ENCODE measurements around the gene BARHL2. TPM values are rescaled to one million over a fixed set of nuclear protein-coding genes. Genes with fewer than 3 reads are reported as not detected.

BARHL2 gene
- total RNA-seq, 1 experiment from 2014 or later = not detected

DNA sequence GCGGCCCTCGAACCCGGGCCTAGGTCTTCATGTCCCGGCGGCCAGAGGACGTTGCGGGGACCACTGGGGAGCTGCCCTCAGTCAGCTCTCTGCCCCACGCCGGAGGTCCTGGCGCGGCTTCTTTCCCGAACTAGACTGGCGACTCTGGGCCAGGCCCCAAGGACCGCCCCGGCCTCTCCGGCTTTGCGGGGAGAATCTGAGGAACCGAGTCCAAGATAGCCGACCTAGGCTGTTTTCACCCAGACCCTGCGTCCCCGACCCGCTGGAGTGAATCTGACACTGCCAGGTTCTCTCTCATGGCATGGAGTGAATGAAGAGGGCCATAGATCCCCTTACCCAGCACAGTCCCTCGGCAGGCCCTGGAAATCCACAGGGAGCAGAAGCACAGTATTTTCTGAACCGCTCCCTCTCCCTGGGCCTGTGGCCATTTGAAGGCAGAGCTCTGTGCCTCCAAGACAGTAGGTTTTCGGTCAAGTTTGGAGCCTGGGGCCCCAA is 9.9 kb upstream of the BARHL2 start:
- BruUV-seq (replicated peaks) = no TSS peak
- H3K27ac ChIP-seq = no peak overlapping the region
- CTCF ChIA-PET = interaction anchor here (0.5 kb wide), 1 partner anchor 464 kb away, joined by 5 read pairs; no protein-coding TSS in a partner anchor
- H3K79me2 ChIP-seq (ENCODE audit: low read depth) = no peaks in the 10 kb centered on the region
- H3K4me2 ChIP-seq = no peak overlapping the region
- TF ChIP-seq EZH2 (IDR thresholded peaks at IDR 0.05; ENCODE audit: low read depth) = no peak
- TF ChIP-seq CTCF (conservative IDR thresholded peaks at IDR 0.05) = no peak
- no peaks in the 10 kb centered on the region for H3K9me3 ChIP-seq (ENCODE audit: insufficient read depth, low read depth)
- no peaks in the 10 kb centered on the region for H3F3A ChIP-seq (ENCODE audit: insufficient read depth, low read depth)
- no peaks in the 10 kb centered on the region for H3K27me3 ChIP-seq (ENCODE audit: insufficient read depth, low read depth)
- H3K4me3 ChIP-seq = no peak overlapping the region
- POLR2A ChIA-PET (ENCODE audit: unreplicated experiment) = no interaction called here
- H4K20me1 ChIP-seq (ENCODE audit: insufficient read depth) = no peaks in the 10 kb centered on the region
- no peak for DNase-seq
- H3K36me3 ChIP-seq (ENCODE audit: low read depth) = no peaks in the 10 kb centered on the region
- no peaks in the 10 kb centered on the region for H3K9me2 ChIP-seq (ENCODE audit: insufficient read depth)
- H2AFZ ChIP-seq = no peak overlapping the region
- H3K4me1 ChIP-seq (replicated peaks; ENCODE audit: insufficient read depth) = no peaks in the 10 kb centered on the region
- intact Hi-C loops (cut with micrococcal nuclease; ENCODE audit: unreplicated experiment) = loop anchor here (10.0 kb wide), 1 partner anchor 548 kb away; no protein-coding TSS in a partner anchor

GRCh38 chr1:90726425-90726985 is 9.4 kb upstream of the BARHL2 start:
- no peak overlapping the region for H3K27ac ChIP-seq
- CTCF ChIA-PET = interaction anchor here (0.5 to 0.6 kb wide), 2 partner anchors 125 to 464 kb away, joined by 3 to 5 read pairs; no protein-coding TSS in a partner anchor
- POLR2A ChIA-PET (ENCODE audit: unreplicated experiment) = no interaction called here
- H3K4me3 ChIP-seq = no peak overlapping the region
- H3K36me3 ChIP-seq (ENCODE audit: low read depth) = no peaks in the 10 kb centered on the region
- no peak overlapping the region for H3K4me2 ChIP-seq
- H3K27me3 ChIP-seq (ENCODE audit: insufficient read depth, low read depth) = no peaks in the 10 kb centered on the region
- intact Hi-C loops (cut with micrococcal nuclease; ENCODE audit: unreplicated experiment) = loop anchor here (10.0 kb wide), 1 partner anchor 548 kb away; no protein-coding TSS in a partner anchor
- no peak for TF ChIP-seq EZH2 (IDR thresholded peaks at IDR 0.05; ENCODE audit: low read depth)
- no peak for TF ChIP-seq CTCF (conservative IDR thresholded peaks at IDR 0.05)
- DNase-seq = no peak
- H3K9me2 ChIP-seq (ENCODE audit: insufficient read depth) = no peaks in the 10 kb centered on the region
- H3F3A ChIP-seq (ENCODE audit: insufficient read depth, low read depth) = no peaks in the 10 kb centered on the region
- H3K9me3 ChIP-seq (ENCODE audit: insufficient read depth, low read depth) = no peaks in the 10 kb centered on the region
- no peaks in the 10 kb centered on the region for H3K4me1 ChIP-seq (replicated peaks; ENCODE audit: insufficient read depth)
- H3K79me2 ChIP-seq (ENCODE audit: low read depth) = no peaks in the 10 kb centered on the region
- no peaks in the 10 kb centered on the region for H4K20me1 ChIP-seq (ENCODE audit: insufficient read depth)
- BruUV-seq (replicated peaks) = no TSS peak
- H2AFZ ChIP-seq = no peak overlapping the region

DNA sequence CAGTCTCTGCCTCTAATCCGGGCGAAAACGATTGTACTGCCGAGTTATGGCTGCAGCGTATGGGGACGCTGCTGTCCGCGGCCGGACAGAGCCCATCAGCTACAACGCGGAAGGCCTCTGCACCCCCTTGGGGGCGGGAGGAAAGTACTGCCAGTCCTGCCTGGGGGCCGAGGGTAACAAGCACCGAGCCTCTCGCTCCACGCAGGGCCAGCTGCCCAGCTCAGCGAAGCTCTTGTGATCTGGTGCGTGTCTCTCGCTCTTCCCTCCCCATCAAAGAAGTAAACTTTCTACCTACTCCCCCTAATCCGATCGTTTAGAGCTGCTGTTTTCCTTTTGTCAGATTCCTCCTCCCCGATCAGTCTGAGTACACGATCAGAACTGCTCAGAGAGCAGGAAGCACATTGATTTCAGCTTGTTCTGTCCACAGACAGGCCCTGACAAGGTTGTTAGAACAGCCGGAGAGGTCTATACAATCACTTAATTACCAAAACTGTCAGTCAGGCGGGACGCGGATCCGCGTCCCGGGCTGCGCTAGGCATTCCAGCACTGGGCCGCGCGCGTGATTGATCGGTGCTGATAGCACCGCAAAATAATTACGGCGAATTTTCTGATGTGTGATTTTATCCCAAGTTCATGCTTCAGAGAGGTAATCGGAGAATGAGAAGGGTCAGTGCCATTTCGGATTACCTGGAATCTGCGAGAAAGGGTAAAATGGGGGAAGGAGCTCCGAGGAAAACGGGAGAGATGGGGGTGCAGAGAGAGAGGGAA is 8.7 kb upstream of the BARHL2 start:
- intact Hi-C loops (cut with micrococcal nuclease; ENCODE audit: unreplicated experiment) = loop anchor here (10.0 kb wide), 1 partner anchor 549 kb away; no protein-coding TSS in a partner anchor
- H3K4me3 ChIP-seq = no peak overlapping the region
- H3K27ac ChIP-seq = no peak overlapping the region
- no peak for DNase-seq
- no TSS peak for BruUV-seq (replicated peaks)
- CTCF ChIA-PET = interaction anchor here (0.6 kb wide), 1 partner anchor 126 kb away, joined by 3 read pairs; no protein-coding TSS in a partner anchor
- H3K79me2 ChIP-seq (ENCODE audit: low read depth) = no peaks in the 10 kb centered on the region
- H3K36me3 ChIP-seq (ENCODE audit: low read depth) = no peaks in the 10 kb centered on the region
- no peaks in the 10 kb centered on the region for H3K4me1 ChIP-seq (replicated peaks; ENCODE audit: insufficient read depth)
- H4K20me1 ChIP-seq (ENCODE audit: insufficient read depth) = no peaks in the 10 kb centered on the region
- no peaks in the 10 kb centered on the region for H3K9me3 ChIP-seq (ENCODE audit: insufficient read depth, low read depth)
- H3K27me3 ChIP-seq (ENCODE audit: insufficient read depth, low read depth) = no peaks in the 10 kb centered on the region
- H2AFZ ChIP-seq = no peak overlapping the region
- TF ChIP-seq EZH2 (IDR thresholded peaks at IDR 0.05; ENCODE audit: low read depth) = no peak
- TF ChIP-seq CTCF (conservative IDR thresholded peaks at IDR 0.05) = no peak
- no peaks in the 10 kb centered on the region for H3K9me2 ChIP-seq (ENCODE audit: insufficient read depth)
- H3K4me2 ChIP-seq = no peak overlapping the region
- H3F3A ChIP-seq (ENCODE audit: insufficient read depth, low read depth) = no peaks in the 10 kb centered on the region
- POLR2A ChIA-PET (ENCODE audit: unreplicated experiment) = no interaction called here

All from PC-9 (cell line).